ENCODE measurements around the gene EGLN2.
"Not testable (repeated sequence)": the region's sequence is repeated elsewhere in the genome, so short reads cannot be mapped to it uniquely, and the experiment has no call there.

Gene EGLN2

DNA sequence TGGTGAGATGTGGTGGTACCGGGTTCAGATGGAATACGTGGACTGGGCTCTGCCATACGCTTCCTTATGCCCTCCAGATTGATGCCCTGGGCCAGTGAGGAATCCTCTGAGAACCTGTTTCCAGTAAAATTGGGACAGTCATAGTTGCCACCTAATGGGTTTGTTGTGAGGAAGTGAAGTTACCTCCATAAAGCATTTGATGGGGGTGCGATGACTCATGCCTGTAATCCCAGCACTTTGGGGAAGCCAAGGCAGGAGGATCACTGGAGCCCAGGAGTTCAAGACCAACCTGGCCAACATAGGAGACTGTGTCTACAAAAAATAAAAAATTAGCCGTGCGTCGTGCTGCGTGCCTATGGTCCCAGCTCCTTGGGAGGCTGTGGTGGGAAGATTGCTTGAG is 43.2 kb upstream of the EGLN2 start:
- FAIRE-seq: no peak
- no peak for DNase-seq (ENCODE audit: insufficient read length, low spot score)
- TF ChIP-seq, protein P1, sequence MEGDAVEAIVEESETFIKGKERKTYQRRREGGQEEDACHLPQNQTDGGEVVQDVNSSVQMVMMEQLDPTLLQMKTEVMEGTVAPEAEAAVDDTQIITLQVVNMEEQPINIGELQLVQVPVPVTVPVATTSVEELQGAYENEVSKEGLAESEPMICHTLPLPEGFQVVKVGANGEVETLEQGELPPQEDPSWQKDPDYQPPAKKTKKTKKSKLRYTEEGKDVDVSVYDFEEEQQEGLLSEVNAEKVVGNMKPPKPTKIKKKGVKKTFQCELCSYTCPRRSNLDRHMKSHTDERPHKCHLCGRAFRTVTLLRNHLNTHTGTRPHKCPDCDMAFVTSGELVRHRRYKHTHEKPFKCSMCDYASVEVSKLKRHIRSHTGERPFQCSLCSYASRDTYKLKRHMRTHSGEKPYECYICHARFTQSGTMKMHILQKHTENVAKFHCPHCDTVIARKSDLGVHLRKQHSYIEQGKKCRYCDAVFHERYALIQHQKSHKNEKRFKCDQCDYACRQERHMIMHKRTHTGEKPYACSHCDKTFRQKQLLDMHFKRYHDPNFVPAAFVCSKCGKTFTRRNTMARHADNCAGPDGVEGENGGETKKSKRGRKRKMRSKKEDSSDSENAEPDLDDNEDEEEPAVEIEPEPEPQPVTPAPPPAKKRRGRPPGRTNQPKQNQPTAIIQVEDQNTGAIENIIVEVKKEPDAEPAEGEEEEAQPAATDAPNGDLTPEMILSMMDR (IDR thresholded peaks at IDR 0.05; ENCODE audit: insufficient read depth, missing control alignments): no peak

DNA sequence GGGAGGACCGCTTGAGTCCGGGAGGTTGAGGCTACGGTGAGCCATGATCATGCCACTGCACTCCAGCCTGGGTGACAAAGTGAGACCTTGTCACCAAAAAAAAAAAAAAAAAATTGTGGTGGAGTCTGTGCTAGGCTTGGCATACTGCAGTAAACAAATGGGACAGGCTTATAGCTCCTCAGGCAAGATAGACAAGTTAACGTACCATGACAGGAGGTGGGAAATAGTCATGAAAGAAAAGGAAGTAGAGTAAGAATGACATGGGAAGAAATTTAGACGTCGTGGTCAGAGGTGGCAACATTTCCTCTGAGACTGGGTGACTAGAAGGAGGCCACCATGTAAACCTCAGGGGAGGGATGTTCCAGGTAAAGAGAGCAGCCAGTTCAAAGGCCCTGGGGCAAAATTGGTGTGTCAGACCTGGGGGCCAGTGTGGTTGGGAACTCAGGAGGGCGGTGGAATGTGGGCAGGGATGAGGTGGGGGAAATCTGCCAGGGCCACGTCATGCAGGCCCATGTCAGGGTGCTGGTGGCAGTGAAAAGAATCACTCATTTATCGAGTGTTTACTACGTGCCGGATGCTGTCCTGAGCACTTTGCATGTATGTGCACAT is 42.4 kb upstream of the EGLN2 start:
- DNase-seq (ENCODE audit: insufficient read length, low spot score): no peak
- TF ChIP-seq, protein P1 (IDR thresholded peaks at IDR 0.05; ENCODE audit: insufficient read depth, missing control alignments): no peak
- no peak for FAIRE-seq

DNA sequence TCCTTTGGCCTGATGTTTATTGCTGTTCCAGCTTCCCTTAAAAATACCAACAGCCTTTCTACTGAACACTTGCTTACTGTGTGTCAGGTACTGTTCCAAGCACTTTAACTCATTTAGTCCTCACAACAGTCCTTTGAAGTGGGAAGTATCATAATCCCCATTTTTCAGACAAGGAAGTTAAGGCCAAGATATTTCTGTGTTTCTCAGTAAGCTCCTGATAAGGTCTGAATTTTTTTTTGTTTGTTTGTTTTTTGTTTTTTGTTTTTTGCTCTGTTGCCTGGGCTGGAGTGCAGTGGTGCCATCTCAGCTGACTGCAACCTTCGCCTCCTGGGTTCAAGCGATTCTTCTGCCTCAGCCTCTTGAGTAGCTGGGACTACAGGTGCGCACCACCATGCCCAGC is 40.5 kb upstream of the EGLN2 start:
- no peak for DNase-seq (ENCODE audit: insufficient read length, low spot score)
- no peak for FAIRE-seq

DNA sequence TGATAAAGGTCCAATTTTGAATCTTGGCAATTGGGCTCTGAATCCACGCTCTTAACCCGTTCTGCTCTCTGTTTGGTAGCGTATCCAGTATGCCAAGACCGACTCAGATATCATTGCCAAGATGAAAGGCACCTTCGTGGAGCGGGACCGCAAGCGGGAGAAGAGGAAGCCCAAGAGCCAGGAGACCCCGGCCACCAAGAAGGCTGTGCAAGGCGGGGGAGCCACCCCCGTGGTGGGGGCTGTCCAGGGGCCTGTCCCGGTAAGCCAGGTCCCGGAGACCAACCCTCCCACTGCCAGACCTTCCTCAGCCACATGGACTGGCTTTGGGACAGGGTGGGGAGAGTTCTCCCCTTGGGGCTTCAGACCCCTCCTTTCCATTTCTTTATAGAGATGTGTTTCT is 39.6 kb upstream of the EGLN2 start:
- TF ChIP-seq, protein P1 (IDR thresholded peaks at IDR 0.05; ENCODE audit: insufficient read depth, missing control alignments): no peak
- DNase-seq (ENCODE audit: insufficient read length, low spot score) (no peak), FAIRE-seq (no peak)

More for the DNA sequence above, 40.5 kb upstream of the EGLN2 start:
- TF ChIP-seq, protein P1 (IDR thresholded peaks at IDR 0.05; ENCODE audit: insufficient read depth, missing control alignments): no peak

DNA sequence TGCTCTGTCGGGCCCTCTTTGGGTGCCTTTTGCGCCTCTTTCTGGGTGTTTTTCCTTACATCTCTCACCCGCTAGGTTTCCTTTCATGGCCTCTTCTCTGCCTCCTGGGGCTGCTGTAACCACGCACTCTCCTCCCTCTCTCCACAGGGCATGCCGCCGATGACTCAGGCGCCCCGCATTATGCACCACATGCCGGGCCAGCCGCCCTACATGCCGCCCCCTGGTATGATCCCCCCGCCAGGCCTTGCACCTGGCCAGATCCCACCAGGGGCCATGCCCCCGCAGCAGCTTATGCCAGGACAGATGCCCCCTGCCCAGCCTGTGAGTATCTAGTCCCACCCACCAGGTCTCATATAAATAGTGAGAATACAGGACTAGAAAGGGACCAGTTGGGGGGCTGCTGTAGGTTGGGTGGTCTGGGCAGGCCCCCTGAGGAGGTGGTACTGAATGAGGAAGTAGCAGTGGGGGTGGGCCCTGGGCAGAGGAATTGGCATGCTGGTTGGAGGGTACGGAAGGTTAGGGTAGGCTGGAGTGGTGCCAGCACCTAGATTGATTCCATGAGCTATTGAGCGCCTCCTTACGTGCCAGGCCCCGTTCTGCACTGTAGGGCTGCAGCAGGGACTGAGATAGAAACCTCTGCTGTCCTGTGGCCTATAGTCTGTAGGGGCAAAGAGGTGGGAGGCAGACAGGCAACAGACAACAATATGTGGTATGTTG is 36.1 kb upstream of the EGLN2 start:
- DNase-seq (ENCODE audit: insufficient read length, low spot score): no peak
- FAIRE-seq: no peak
- TF ChIP-seq, protein P1 (IDR thresholded peaks at IDR 0.05; ENCODE audit: insufficient read depth, missing control alignments): no peak

DNA sequence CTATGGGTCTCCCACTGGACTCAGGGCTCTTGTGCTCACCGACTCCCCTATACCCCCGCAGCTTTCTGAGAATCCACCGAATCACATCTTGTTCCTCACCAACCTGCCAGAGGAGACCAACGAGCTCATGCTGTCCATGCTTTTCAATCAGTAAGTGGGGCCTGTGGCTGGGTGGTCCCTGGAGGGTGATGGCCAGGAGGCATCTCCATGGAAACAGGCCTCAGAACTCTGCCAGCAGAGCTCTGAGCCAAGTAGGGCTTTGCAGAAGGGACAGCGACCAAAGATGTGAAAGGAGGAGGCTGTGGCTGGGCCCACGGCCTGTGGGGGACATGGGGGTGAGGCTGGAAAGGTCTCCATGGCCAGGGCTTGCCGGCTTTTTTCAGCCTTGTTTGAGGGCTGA is 35.5 kb upstream of the EGLN2 start:
- DNase-seq (ENCODE audit: insufficient read length, low spot score) (no peak), FAIRE-seq (no peak)
- TF ChIP-seq, protein P1 (IDR thresholded peaks at IDR 0.05; ENCODE audit: insufficient read depth, missing control alignments): no peak

DNA sequence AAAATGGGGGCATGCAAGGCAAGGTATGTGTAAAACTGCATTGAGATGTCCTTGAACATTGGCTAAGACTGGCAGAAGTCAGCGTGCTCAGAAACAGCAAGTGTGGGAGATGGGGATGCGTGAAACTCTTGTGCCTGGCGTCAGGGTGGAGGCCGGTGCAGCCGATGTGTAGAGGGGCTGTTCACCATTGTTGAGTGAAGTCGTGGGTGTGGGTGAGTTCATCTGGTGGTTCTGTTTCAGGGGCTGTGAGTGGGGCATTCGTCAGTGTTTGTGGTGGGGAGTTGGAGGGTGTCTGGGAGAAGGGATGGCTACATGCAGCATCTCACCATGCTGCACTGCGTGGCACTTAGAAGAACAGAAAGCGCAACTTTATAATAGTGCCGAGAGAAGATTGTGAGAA is 35.0 kb upstream of the EGLN2 start:
- no peak for DNase-seq (ENCODE audit: insufficient read length, low spot score)
- TF ChIP-seq, protein P1 (IDR thresholded peaks at IDR 0.05; ENCODE audit: insufficient read depth, missing control alignments): no peak
- FAIRE-seq: no peak

DNA sequence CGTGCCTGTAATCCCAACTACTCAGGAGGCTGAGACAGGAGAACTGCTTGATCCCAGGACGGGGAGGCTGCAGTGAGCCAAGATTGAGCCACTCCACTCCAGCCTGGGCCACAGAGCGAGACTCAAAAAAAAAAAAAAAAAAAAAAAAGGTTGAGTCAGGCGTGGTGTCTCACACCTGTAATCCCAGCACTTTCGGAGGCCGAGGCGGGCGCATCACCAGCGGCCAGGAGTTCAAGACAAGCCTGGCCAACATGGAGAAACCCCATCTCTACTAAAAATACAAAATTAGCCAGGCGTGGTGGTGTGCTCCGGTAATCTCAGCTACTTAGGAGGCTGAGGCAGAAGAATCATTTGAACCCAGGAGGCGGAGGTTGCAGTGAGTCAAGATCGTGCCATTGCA is 32.6 kb upstream of the EGLN2 start:
- not testable (repeated sequence) for FAIRE-seq; DNase-seq (ENCODE audit: insufficient read length, low spot score)
